ENCODE results near the gene ARL3. TPM values are rescaled to one million over a fixed set of nuclear protein-coding genes. Genes with fewer than 3 reads are reported as not detected.

Gene ARL3
- polyA plus RNA-seq, 1 experiment: 8.1 TPM

DNA sequence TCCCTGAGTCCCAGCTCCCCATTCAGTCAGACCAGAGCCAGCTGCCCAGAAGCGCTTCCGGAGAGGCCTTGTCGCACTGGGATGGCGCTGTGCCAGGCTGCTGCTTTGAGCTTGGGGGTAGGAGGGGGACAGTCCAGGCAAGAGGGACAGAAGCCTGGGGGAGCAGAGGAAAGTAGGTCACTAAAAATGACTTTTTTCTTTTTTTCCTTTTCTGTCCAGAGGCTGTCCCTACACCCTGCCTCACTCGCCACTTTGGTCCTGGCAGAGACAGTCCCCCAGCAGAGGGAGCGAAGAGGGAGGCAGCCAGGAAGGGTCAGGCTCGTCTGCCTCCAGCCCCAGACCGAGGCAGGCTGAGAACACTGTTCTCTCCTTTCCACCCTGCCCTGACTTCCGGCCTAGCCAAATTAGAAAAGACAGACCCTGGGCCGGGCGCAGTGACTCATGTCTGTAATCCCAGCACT lies 85.7 kb downstream of the ARL3 start:
- DNase-seq (ENCODE audit: low read depth): no peak
- ChIA-PET POLR2A (interaction anchor here (0.6 kb wide), 1 partner anchor 47 kb away, joined by 4 read pairs; no protein-coding TSS in a partner anchor), CTCF (interaction anchor here (0.8 to 1.8 kb wide), 11 partner anchors 10 to 125 kb away, joined by 3 to 6 read pairs (median 3); partner anchors contain the start of gene SUFU)
- H3K36me3 ChIP-seq (ENCODE audit: control insufficient read depth, insufficient read depth, low read length): peaks cover 4% of the 10 kb centered on the region; the same call in 1 of the 2 replicates
- no peak overlapping the region for H3K4me3 ChIP-seq (ENCODE audit: low read depth, low read length)
- TF ChIP-seq, protein P1, sequence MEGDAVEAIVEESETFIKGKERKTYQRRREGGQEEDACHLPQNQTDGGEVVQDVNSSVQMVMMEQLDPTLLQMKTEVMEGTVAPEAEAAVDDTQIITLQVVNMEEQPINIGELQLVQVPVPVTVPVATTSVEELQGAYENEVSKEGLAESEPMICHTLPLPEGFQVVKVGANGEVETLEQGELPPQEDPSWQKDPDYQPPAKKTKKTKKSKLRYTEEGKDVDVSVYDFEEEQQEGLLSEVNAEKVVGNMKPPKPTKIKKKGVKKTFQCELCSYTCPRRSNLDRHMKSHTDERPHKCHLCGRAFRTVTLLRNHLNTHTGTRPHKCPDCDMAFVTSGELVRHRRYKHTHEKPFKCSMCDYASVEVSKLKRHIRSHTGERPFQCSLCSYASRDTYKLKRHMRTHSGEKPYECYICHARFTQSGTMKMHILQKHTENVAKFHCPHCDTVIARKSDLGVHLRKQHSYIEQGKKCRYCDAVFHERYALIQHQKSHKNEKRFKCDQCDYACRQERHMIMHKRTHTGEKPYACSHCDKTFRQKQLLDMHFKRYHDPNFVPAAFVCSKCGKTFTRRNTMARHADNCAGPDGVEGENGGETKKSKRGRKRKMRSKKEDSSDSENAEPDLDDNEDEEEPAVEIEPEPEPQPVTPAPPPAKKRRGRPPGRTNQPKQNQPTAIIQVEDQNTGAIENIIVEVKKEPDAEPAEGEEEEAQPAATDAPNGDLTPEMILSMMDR (IDR thresholded peaks at IDR 0.05; ENCODE audit: insufficient read depth, low read depth, low read length): 0 out of 2 replicates have a peak, but pooled peaks have one; percentile 11
- H3K27me3 ChIP-seq (ENCODE audit: control insufficient read depth, insufficient read depth, low read length): no peaks in the 10 kb centered on the region

DNA sequence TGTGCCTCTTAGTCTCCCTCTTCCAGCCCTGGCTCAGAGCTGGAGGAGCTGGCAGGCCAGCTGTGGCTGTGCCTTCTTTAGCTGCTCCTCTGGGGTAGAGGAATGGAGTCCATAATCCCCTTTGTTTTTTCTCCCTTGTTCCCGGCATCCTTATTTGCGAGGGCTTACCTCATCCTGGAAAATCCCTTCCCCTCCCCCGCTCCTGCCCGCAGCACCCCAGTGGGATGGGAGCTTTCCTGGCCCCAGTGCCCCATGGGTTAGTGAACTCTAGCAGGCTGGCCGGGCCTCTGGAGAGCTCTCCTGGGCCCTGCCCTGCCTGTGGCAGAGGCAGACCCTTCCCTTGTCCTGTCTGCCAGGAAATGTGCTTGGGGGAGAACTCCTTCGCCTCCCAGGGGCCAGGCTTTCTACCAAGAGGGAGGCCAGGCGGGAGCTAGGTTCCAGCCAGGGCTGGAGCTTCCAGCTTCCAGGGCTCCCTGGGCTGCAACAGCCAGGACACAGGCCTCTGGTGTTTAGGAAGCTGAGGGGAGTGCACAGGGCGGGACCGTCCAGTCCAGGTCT lies 86.4 kb downstream of the ARL3 start:
- Histone ChIP-seq H3K27me3 (ENCODE audit: control insufficient read depth, insufficient read depth, low read length) (no peaks in the 10 kb centered on the region), H3K4me3 (ENCODE audit: low read depth, low read length) (no peak overlapping the region), H3K36me3 (ENCODE audit: control insufficient read depth, insufficient read depth, low read length) (peaks cover 4% of the 10 kb centered on the region; the same call in 1 of the 2 replicates)
- POLR2A ChIA-PET: interaction anchor here (0.6 kb wide), 1 partner anchor 48 kb away, joined by 4 read pairs; no protein-coding TSS in a partner anchor
- CTCF ChIA-PET: interaction anchor here (0.7 to 1.5 kb wide), 13 partner anchors 9 to 124 kb away, joined by 3 to 5 read pairs (median 3); partner anchors contain the start of gene SUFU
- TF ChIP-seq, protein P1 (IDR thresholded peaks at IDR 0.05; ENCODE audit: insufficient read depth, low read depth, low read length): no peak
- DNase-seq (ENCODE audit: low read depth): no peak

DNA sequence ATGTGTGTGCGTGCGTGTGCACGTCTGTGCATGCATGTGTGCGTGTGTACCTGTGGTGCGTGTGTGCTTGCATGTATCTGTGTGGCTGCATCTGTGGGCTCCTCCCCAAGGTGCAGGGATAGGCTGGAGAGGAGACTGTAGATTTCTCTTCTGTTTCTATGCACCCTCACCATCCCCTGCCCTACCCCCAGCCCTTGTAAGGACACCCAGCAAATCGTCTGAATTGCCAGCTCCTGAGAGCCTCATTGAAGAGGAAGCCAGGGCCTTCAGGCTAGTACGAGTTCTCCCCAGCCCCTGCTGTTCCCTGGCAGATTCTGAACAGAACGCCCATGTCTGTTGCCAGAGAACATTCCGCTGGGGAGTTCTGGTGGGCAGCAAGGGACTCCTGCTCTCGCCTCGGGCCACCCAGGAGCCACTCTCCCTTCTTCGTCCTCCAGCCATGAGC lies 86.9 kb downstream of the ARL3 start:
- ChIA-PET CTCF (interaction anchor here (0.7 to 1.5 kb wide), 10 partner anchors 9 to 123 kb away, joined by 3 to 5 read pairs (median 3); partner anchors contain the start of gene SUFU), POLR2A (no interaction called here)
- no peak for DNase-seq (ENCODE audit: low read depth)
- TF ChIP-seq, protein P1 (IDR thresholded peaks at IDR 0.05; ENCODE audit: insufficient read depth, low read depth, low read length): no peak
- Histone ChIP-seq H3K27me3 (ENCODE audit: control insufficient read depth, insufficient read depth, low read length) (no peaks in the 10 kb centered on the region), H3K36me3 (ENCODE audit: control insufficient read depth, insufficient read depth, low read length) (peaks cover 4% of the 10 kb centered on the region; the same call in 1 of the 2 replicates), H3K4me3 (ENCODE audit: low read depth, low read length) (no peak overlapping the region)

DNA sequence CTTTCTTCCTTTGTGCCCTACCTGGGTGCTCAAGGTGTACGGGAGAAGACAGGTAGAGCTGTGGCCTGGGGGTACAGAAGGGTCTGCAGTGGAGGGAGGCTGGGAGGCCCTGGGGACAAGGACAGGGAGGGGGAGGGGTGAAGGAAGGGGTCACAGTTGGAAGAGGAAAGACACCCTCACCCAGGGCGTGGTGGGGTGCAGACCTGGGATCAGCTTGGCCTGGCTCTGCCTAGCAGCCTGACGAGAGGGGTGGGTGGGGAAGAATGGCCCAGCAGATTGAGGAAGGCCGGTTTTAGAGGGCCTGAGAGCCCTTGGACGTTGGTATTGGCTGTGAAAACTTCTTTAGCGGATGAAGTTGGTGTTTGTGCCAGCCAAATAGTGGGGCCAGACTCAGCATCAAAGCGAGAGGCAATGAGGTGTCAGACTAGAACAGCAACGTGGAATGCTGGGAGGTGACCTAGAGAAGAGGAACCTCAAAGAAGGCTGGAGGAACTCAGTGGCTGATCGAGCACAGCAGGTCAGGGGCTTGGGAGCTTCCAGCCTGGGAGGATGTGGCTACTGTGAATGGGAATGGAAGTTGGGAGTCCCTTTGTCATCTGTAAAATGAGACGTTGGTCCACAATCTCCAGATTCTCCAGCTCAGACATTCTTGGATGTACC lies 88.0 kb downstream of the ARL3 start:
- no peak overlapping the region for H3K4me3 ChIP-seq (ENCODE audit: low read depth, low read length)
- TF ChIP-seq, protein P1 (IDR thresholded peaks at IDR 0.05; ENCODE audit: insufficient read depth, low read depth, low read length): no peak
- 0 out of 2 replicates have a peak, but pooled peaks cover 2% of the 10 kb centered on the region for H3K36me3 ChIP-seq (ENCODE audit: control insufficient read depth, insufficient read depth, low read length)
- ChIA-PET POLR2A (no interaction called here), CTCF (interaction anchor here (1.0 to 1.5 kb wide), 2 partner anchors 30 to 33 kb away, joined by 3 to 5 read pairs; no protein-coding TSS in a partner anchor)
- H3K27me3 ChIP-seq (ENCODE audit: control insufficient read depth, insufficient read depth, low read length): no peaks in the 10 kb centered on the region
- DNase-seq (ENCODE audit: low read depth): no peak

All from BJ (cell line).